ENCODE data around the gene MLLT11.

The MLLT11 gene

DNA sequence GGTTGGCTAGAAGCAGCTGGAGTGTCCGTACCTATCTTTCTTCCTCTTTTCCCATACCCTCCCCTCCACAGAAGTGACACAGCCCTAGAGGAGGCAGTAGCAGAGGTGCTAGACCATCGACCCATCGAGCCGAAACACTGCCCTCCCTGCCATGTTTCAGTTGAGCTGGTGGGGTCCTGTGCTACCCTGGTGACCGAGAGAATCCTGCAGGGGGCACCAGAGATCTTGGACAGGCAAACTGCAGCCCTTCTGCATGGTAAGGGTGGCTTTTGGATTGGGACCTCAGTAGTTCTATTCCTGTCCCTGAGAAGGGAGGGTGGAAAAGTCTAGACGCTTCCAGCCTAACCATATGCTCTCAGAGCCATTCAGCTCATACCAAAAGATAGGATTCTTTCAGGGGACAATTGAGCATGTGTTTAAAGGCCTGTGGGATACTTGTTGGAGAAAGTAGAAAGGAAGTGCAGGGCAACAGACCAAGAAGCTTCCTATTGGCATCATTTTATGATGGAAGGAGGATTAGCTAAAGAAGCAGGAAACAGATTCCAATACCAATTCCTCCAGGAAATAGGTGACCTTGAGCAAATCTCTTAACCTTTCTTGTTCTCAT, 35.6 kb upstream of the MLLT11 start:
- no peak overlapping the region for H3K4me3 ChIP-seq (ENCODE audit: severe bottlenecking)
- no peak overlapping the region for H3K27ac ChIP-seq (ENCODE audit: poor library complexity, severe bottlenecking)
- ATAC-seq (ENCODE audit: low read depth) (peak; percentile 68), DNase-seq (ENCODE audit: low spot score) (no peak)
- H3K36me3 ChIP-seq (ENCODE audit: low read depth) = peaks cover 25% of the 10 kb centered on the region
- H3K9me3 ChIP-seq (ENCODE audit: severe bottlenecking) = no peaks in the 10 kb centered on the region
- H3K27me3 ChIP-seq (ENCODE audit: insufficient read depth, poor library complexity, severe bottlenecking) = no peaks in the 10 kb centered on the region
- H3K4me1 ChIP-seq (ENCODE audit: insufficient read depth, poor library complexity, severe bottlenecking) = no peaks in the 10 kb centered on the region
- TF ChIP-seq, protein P1, sequence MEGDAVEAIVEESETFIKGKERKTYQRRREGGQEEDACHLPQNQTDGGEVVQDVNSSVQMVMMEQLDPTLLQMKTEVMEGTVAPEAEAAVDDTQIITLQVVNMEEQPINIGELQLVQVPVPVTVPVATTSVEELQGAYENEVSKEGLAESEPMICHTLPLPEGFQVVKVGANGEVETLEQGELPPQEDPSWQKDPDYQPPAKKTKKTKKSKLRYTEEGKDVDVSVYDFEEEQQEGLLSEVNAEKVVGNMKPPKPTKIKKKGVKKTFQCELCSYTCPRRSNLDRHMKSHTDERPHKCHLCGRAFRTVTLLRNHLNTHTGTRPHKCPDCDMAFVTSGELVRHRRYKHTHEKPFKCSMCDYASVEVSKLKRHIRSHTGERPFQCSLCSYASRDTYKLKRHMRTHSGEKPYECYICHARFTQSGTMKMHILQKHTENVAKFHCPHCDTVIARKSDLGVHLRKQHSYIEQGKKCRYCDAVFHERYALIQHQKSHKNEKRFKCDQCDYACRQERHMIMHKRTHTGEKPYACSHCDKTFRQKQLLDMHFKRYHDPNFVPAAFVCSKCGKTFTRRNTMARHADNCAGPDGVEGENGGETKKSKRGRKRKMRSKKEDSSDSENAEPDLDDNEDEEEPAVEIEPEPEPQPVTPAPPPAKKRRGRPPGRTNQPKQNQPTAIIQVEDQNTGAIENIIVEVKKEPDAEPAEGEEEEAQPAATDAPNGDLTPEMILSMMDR (IDR thresholded peaks at IDR 0.05; ENCODE audit: poor library complexity, severe bottlenecking) = peak; percentile 62

- Histone ChIP-seq H3K4me3 (ENCODE audit: severe bottlenecking) (no peak overlapping the region), H3K9me3 (ENCODE audit: severe bottlenecking) (no peaks in the 10 kb centered on the region), H3K36me3 (ENCODE audit: low read depth) (peaks cover 32% of the 10 kb centered on the region), H3K27ac (ENCODE audit: poor library complexity, severe bottlenecking) (no peak overlapping the region), H3K4me1 (ENCODE audit: insufficient read depth, poor library complexity, severe bottlenecking) (no peaks in the 10 kb centered on the region), H3K27me3 (ENCODE audit: insufficient read depth, poor library complexity, severe bottlenecking) (no peaks in the 10 kb centered on the region)
- TF ChIP-seq, protein P1 (IDR thresholded peaks at IDR 0.05; ENCODE audit: poor library complexity, severe bottlenecking) = no peak
- DNase-seq (ENCODE audit: low spot score) (no peak), ATAC-seq (ENCODE audit: low read depth) (no peak)
Observed at GRCh38 chr1:151026460-151026859, 33.7 kb upstream of the MLLT11 start.

DNA sequence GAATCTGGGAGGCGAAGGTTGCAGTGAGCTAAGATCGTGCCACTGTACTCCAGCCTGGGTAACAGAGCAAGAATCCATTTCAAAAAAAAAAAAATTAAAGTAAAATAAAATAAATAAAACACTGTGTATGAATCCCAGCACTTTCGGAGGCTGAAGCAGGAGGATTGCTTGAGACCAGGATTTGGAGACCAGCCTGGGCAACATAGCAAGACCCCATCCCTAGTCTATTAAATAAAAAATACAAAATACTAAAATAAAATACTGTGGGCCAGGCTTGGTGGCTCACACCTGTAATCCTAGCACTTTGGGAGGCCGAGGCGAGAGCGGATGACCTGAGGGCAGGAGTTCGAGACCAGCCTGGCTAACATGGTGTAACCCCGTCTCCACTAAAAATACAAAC, 28.0 kb upstream of the MLLT11 start:
- ATAC-seq (ENCODE audit: low read depth) = no peak
- H3K27me3 ChIP-seq (ENCODE audit: insufficient read depth, poor library complexity, severe bottlenecking) = no peaks in the 10 kb centered on the region
- no peak overlapping the region for H3K27ac ChIP-seq (ENCODE audit: poor library complexity, severe bottlenecking)
- peaks cover 34% of the 10 kb centered on the region for H3K36me3 ChIP-seq (ENCODE audit: low read depth)
- H3K4me3 ChIP-seq (ENCODE audit: severe bottlenecking) = no peak overlapping the region
- no peak for DNase-seq (ENCODE audit: low spot score)
- no peaks in the 10 kb centered on the region for H3K9me3 ChIP-seq (ENCODE audit: severe bottlenecking)
- H3K4me1 ChIP-seq (ENCODE audit: insufficient read depth, poor library complexity, severe bottlenecking) = no peaks in the 10 kb centered on the region
- TF ChIP-seq, protein P1 (IDR thresholded peaks at IDR 0.05; ENCODE audit: poor library complexity, severe bottlenecking) = no peak

DNA sequence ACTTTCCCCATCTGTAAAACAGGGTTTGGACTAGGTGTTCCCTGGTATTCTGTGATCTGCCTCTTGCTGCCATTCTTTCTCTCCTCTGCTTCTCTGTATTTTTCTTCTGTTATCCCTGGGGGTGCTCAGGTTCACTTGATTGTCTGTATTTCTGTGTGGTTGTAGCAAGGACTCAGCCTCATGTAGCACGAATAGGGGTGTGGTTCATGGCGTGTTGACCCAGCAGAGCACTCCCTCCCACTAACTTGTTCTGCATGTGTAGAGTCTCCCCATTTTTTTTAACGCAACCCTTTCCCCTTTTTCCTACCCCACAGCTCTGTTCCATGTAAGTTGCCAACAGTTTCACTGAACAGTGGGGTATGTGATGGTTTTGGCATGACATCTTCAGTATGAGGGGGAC, 25.0 kb upstream of the MLLT11 start:
- TF ChIP-seq, protein P1 (IDR thresholded peaks at IDR 0.05; ENCODE audit: poor library complexity, severe bottlenecking) = no peak
- no peak overlapping the region for H3K27ac ChIP-seq (ENCODE audit: poor library complexity, severe bottlenecking)
- ATAC-seq (ENCODE audit: low read depth) = no peak
- H3K9me3 ChIP-seq (ENCODE audit: severe bottlenecking) = no peaks in the 10 kb centered on the region
- peaks cover 21% of the 10 kb centered on the region for H3K36me3 ChIP-seq (ENCODE audit: low read depth)
- H3K4me3 ChIP-seq (ENCODE audit: severe bottlenecking) = no peak overlapping the region
- H3K27me3 ChIP-seq (ENCODE audit: insufficient read depth, poor library complexity, severe bottlenecking) = no peaks in the 10 kb centered on the region
- no peaks in the 10 kb centered on the region for H3K4me1 ChIP-seq (ENCODE audit: insufficient read depth, poor library complexity, severe bottlenecking)
- no peak for DNase-seq (ENCODE audit: low spot score)

GRCh38 chr1:151036356-151036755, 23.8 kb upstream of the MLLT11 start, which contains the start of gene BNIPL:
Gene BNIPL (plus strand): TSS chr1:151036586. CDS start chr1:151036726, 140 bp downstream.
- DNase-seq (ENCODE audit: low spot score) (no peak), ATAC-seq (ENCODE audit: low read depth) (no peak)
- H3K36me3 ChIP-seq (ENCODE audit: low read depth) = peaks cover 14% of the 10 kb centered on the region
- H3K4me1 ChIP-seq (ENCODE audit: insufficient read depth, poor library complexity, severe bottlenecking) = no peaks in the 10 kb centered on the region
- H3K4me3 ChIP-seq (ENCODE audit: severe bottlenecking) = no peak within 1 kb of the TSS
- TF ChIP-seq, protein P1 (IDR thresholded peaks at IDR 0.05; ENCODE audit: poor library complexity, severe bottlenecking) = no peak
- no peaks in the 10 kb centered on the region for H3K9me3 ChIP-seq (ENCODE audit: severe bottlenecking)
- no peaks in the 10 kb centered on the region for H3K27me3 ChIP-seq (ENCODE audit: insufficient read depth, poor library complexity, severe bottlenecking)
- H3K27ac ChIP-seq (ENCODE audit: poor library complexity, severe bottlenecking) = no peak within 1 kb of the TSS

Measured in RWPE2 (cell line).